B cell (primary cell): ENCODE results near the gene TPST2. TPM values are rescaled to one million over a fixed set of nuclear protein-coding genes. Genes with fewer than 3 reads are reported as not detected.
A peak's percentile ranks its signal among the peaks of the same experiment; 100 is the strongest.

Experiments used
- ATAC-seq: fragments of 200-7000 bp; cut with Tn5 transposase; one replicate; pipeline ENCODE4 v1.10.0; 2021; ENCODE audit warnings: low read depth, mild to moderate bottlenecking, moderate number of reproducible peaks, moderate library complexity
- CTCF ChIA-PET: fragments of 350-600 bp; sonication (Branson Sonifier 250); formaldehyde crosslinking; loops from one replicate; lab custom pipeline; 2021; ENCODE audit warnings: antibody characterized with exemption, inconsistent platforms; lab: Charles Lee
- POLR2A ChIA-PET: fragments of 350-600 bp; sonication (Branson Sonifier 250); formaldehyde crosslinking; loops from one replicate; lab custom pipeline; 2021; ENCODE audit warnings: antibody characterized with exemption; lab: Charles Lee
- DNase-seq: peaks from one replicate; pipeline ENCODE4 v3.0.0; 2013
- H2AFZ ChIP-seq: 2 replicates; pipeline ENCODE4 v1.6.1; 2012; ENCODE audit warnings: mild to moderate bottlenecking, low read depth, low read length; ENCODE audit not compliant: insufficient read depth, poor library complexity, severe bottlenecking
- H3K27ac ChIP-seq, 2 donors: 1 replicate in 1 of 2; 2 replicates in 1 of 2; pipeline ENCODE4 v1.5.1; 2012 to 2013; ENCODE audit warnings: low read length in 2 of 2, mild to moderate bottlenecking in 2 of 2, moderate library complexity in 1 of 2
- H3K27me3 ChIP-seq, 4 experiments: fragments of 200-600 bp in 1 of 4; sonication (generic) in 1 of 4; replicated peaks in 1 of 4; 1 replicate in 2 of 4; 2 replicates in 2 of 4; pipeline versions ENCODE4 v1.6.1 to v1.7.0; 2013 to 2016; ENCODE audit warnings: low read length in 3 of 4, mild to moderate bottlenecking in 2 of 4, mixed read lengths in 1 of 4, moderate library complexity in 1 of 4; ENCODE audit not compliant: insufficient read depth in 4 of 4, control insufficient read depth in 3 of 4; ENCODE audit errors: control extremely low read depth in 1 of 4
- H3K36me3 ChIP-seq, 2 experiments: replicated peaks in 1 of 2; 1 replicate in 1 of 2; 2 replicates in 1 of 2; pipeline versions ENCODE4 v1.6.1 to v1.7.1; 2013; ENCODE audit warnings: low read length in 1 of 2; ENCODE audit not compliant: insufficient read depth in 2 of 2, control insufficient read depth in 1 of 2; ENCODE audit errors: control extremely low read depth in 1 of 2, extremely low read depth in 1 of 2
- H3K4me1 ChIP-seq, 2 donors: fragments of 200-600 bp in 1 of 2; sonication (generic) in 1 of 2; 1 replicate in 1 of 2; 2 replicates in 1 of 2; pipeline versions ENCODE4 v1.5.1 to v1.6.1; 2013 to 2017; ENCODE audit warnings: low read length in 2 of 2; ENCODE audit not compliant: control insufficient read depth in 2 of 2, insufficient read depth in 2 of 2
- H3K4me2 ChIP-seq: replicated peaks from 2 replicates; pipeline ENCODE3; 2012; ENCODE audit warnings: mild to moderate bottlenecking, low read depth, low read length; ENCODE audit not compliant: poor library complexity, severe bottlenecking
- H3K4me3 ChIP-seq, 5 experiments: fragments of 200-600 bp in 1 of 5; sonication (generic) in 1 of 5; 1 replicate in 3 of 5; 2 replicates in 2 of 5; pipeline versions ENCODE4 v1.5.1 to v1.7.0; 2011 to 2016; ENCODE audit warnings: low read length in 4 of 5, mild to moderate bottlenecking in 4 of 5, low read depth in 2 of 5, control low read depth in 1 of 5, moderate library complexity in 1 of 5; ENCODE audit not compliant: insufficient read depth in 1 of 5; ENCODE audit errors: control extremely low read depth in 1 of 5, extremely low read depth in 1 of 5
- H3K79me2 ChIP-seq: fragments of 200-600 bp; sonication (generic); one replicate; pipeline ENCODE4 v1.6.0; 2016; ENCODE audit warnings: low read length; ENCODE audit not compliant: control insufficient read depth, insufficient read depth
- H3K9ac ChIP-seq: fragments of 200-600 bp; sonication (generic); 2 replicates; pipeline ENCODE4 v1.6.1; 2017; ENCODE audit warnings: mild to moderate bottlenecking, low read length, moderate library complexity
- H3K9me3 ChIP-seq, 3 donors: one replicate each; pipeline versions ENCODE4 v1.6.1 to v1.7.1; 2013; ENCODE audit warnings: low read length in 2 of 3; ENCODE audit not compliant: control insufficient read depth in 2 of 3, insufficient read depth in 1 of 3; ENCODE audit errors: control extremely low read depth in 1 of 3
- H4K20me1 ChIP-seq: 2 replicates; pipeline ENCODE4 v1.6.0; 2012; ENCODE audit warnings: mild to moderate bottlenecking, low read length; ENCODE audit not compliant: insufficient read depth, control insufficient read depth, poor library complexity, severe bottlenecking
- H3K27ac Mint-ChIP-seq: one replicate; pipeline ENCODE4 v1.8.0; 2021; ENCODE audit warnings: mixed read lengths
- H3K27me3 Mint-ChIP-seq: one replicate; pipeline ENCODE4 v1.8.0; 2021; ENCODE audit warnings: mixed read lengths
- H3K4me1 Mint-ChIP-seq: one replicate; pipeline ENCODE4 v1.8.0; 2021; ENCODE audit warnings: mixed read lengths
- H3K4me3 Mint-ChIP-seq: one replicate; pipeline ENCODE4 v1.8.0; 2021; ENCODE audit warnings: mixed read lengths
- H3K9me3 Mint-ChIP-seq: one replicate; pipeline ENCODE4 v1.8.0; 2022; ENCODE audit warnings: mixed read lengths; ENCODE audit not compliant: insufficient read depth
- CTCF ChIP-seq: fragments of 200-600 bp; IDR thresholded peaks from one replicate; pipeline ENCODE4 v1.8.0; 2022; ENCODE audit warnings: antibody characterized with exemption, mild to moderate bottlenecking
- EZH2 ChIP-seq: IDR thresholded peaks from 2 replicates; pipeline ENCODE4 v1.6.1; 2012; ENCODE audit warnings: borderline replicate concordance, low read depth, mild to moderate bottlenecking, moderate library complexity, low read length; ENCODE audit not compliant: insufficient read depth, poor library complexity, severe bottlenecking
- WGBS: methylation state at CpG from one replicate; pipeline ENCODE4 v1.1.5; 2013; ENCODE audit warnings: missing lambda C conversion rate; ENCODE audit not compliant: insufficient coverage; 5-methylcytosine and 5-hydroxymethylcytosine counted together
- intact Hi-C: fragments of 100-400 bp; cut with micrococcal nuclease; formaldehyde crosslinking; loops from one replicate; pipeline ENCODE4 v1.10.0; 2022
- polyA plus RNA-seq: library from polyadenylated mRNA; depleted of rRNA; stranded (reverse); fragments of >200 nt; gene quantifications from 2 replicates; pipeline ENCODE4 v1.2.3, GENCODE V29; 2012
- total RNA-seq, 2 donors: library from RNA; stranded (reverse); fragments of 120-200 nt in 1 of 2; gene quantifications; 1 replicate in 1 of 2; 2 replicates in 1 of 2; pipeline versions ENCODE4 v1.2.3 to v1.2.4, GENCODE V29; 2013 to 2022

Gene TPST2
- total and polyA plus RNA-seq, 2 donors (not counting 1 experiment from before 2014, with no cell fraction given), result 16.6 to 43.1 TPM

GRCh38 chr22:26610072-26610958 is 20.4 kb upstream of the TPST2 start:
- no peak overlapping the region for H3K4me3 ChIP-seq
- no peak overlapping the region for H3K27ac ChIP-seq
- ATAC-seq (no peak), DNase-seq (no peak)
- ChIA-PET CTCF (no interaction called here), POLR2A (no interaction called here)
- Mint-ChIP-seq H3K4me3 (no peak overlapping the region), H3K27me3 (peaks cover 6% of the 10 kb centered on the region), H3K27ac (peak overlapping the region; percentile 41), H3K4me1 (peaks cover 26% of the 10 kb centered on the region), H3K9me3 (no peaks in the 10 kb centered on the region)
- TF ChIP-seq EZH2 (no peak), CTCF (no peak)
- H3K9me3 ChIP-seq, result no peaks in the 10 kb centered on the region
- peak overlapping the region; percentile 36 for H2AFZ ChIP-seq
- H3K79me2 ChIP-seq, result no peaks in the 10 kb centered on the region
- no peaks in the 10 kb centered on the region for H3K36me3 ChIP-seq
- H3K4me1 ChIP-seq, result peaks cover 13 to 24% of the 10 kb centered on the region in 2 donors
- no peaks in the 10 kb centered on the region for H4K20me1 ChIP-seq
- intact Hi-C loops, result no loop called here
- H3K9ac ChIP-seq, result no peak overlapping the region
- peaks cover 0 to 3% (median 0%) of the 10 kb centered on the region in 4 experiments for H3K27me3 ChIP-seq
- H3K4me2 ChIP-seq, result peak overlapping the region; percentile 10
- WGBS, result 68% methylated on average over 11 of the region's 12 CpGs

- peaks cover 0 to 3% (median 0%) of the 10 kb centered on the region in 4 experiments for H3K27me3 ChIP-seq
- Mint-ChIP-seq H3K27me3 (peaks cover 6% of the 10 kb centered on the region), H3K4me3 (no peak overlapping the region), H3K9me3 (no peaks in the 10 kb centered on the region), H3K27ac (no peak overlapping the region), H3K4me1 (peaks cover 20% of the 10 kb centered on the region)
- H2AFZ ChIP-seq, result no peak overlapping the region
- ChIA-PET CTCF (no interaction called here), POLR2A (no interaction called here)
- H4K20me1 ChIP-seq, result no peaks in the 10 kb centered on the region
- no peak overlapping the region for H3K9ac ChIP-seq
- H3K79me2 ChIP-seq, result no peaks in the 10 kb centered on the region
- DNase-seq, result no peak
- no peaks in the 10 kb centered on the region for H3K9me3 ChIP-seq
- H3K27ac ChIP-seq, result no peak overlapping the region
- H3K4me3 ChIP-seq, result no peak overlapping the region
- intact Hi-C loops, result no loop called here
- peaks cover 7 to 14% of the 10 kb centered on the region in 2 donors for H3K4me1 ChIP-seq
- WGBS, result 93% methylated on average over 2 of the region's 2 CpGs
- no peaks in the 10 kb centered on the region for H3K36me3 ChIP-seq
- no peak overlapping the region for H3K4me2 ChIP-seq
- TF ChIP-seq CTCF, result no peak
- TF ChIP-seq EZH2, result no peak
- no peak for ATAC-seq
Observed at GRCh38 chr22:26609287-26609686, 19.4 kb upstream of the TPST2 start.
